Subcutaneous adipose tissue (tissue), 4 donors: ENCODE measurements around the gene TLDC2. TPM values are rescaled to one million over a fixed set of nuclear protein-coding genes. Genes with fewer than 3 reads are reported as not detected.

Source experiments
- CTCF ChIP-seq: fragments of 450-650 bp; IDR thresholded peaks from one replicate; pipeline ENCODE4 v1.5.1; 2016; ENCODE audit warnings: low read depth, mild to moderate bottlenecking, control low read depth, antibody characterized with exemption, moderate library complexity
- total RNA-seq, 4 donors: library from RNA; depleted of rRNA; stranded (reverse); fragments of >200 nt; gene quantifications; one replicate each; pipeline ENCODE4 v1.1.0, GENCODE V29; 2016

Gene TLDC2
- total RNA-seq, 4 donors from 2014 or later = 0.34 to 0.44 TPM; not detected in 2

DNA sequence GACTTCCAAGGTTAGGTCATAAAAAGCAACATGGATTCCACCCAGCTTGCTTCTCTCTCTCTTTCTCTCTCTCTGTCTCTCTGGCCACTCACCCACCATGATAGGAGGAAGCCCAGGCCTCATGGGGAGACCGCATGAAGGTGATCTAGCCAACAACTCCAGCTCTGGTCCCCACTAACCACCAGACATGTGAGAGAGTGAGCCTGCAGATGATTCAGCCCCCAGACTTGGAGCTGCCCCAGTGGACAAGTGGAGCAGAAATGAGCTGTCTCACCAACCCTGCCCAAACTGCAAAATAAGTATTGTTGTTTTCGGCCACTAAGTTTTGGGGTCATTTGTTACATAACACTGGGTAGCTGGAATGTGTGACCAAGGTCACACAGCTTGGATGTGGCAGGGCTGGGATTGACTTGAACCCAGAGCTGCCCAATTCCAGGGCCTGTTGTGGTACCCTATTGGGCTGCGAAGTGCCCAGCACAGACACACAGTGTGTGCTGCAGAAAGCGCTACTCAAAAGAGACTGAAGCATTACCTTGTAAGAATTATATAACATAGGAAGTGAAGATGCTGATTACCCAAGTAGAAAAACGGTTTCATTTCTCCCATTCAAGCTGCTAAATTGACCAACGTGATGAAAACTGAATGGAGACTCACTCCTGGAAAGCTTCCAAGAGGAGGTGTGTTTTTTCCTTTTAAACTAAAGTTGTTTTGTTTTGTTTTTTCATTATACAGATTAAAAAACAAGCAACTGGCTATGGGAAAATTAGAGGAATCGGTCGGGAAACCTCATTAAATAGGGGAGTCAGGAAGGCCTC lies 9.1 kb upstream of the TLDC2 start:
- no peak for TF ChIP-seq CTCF

DNA sequence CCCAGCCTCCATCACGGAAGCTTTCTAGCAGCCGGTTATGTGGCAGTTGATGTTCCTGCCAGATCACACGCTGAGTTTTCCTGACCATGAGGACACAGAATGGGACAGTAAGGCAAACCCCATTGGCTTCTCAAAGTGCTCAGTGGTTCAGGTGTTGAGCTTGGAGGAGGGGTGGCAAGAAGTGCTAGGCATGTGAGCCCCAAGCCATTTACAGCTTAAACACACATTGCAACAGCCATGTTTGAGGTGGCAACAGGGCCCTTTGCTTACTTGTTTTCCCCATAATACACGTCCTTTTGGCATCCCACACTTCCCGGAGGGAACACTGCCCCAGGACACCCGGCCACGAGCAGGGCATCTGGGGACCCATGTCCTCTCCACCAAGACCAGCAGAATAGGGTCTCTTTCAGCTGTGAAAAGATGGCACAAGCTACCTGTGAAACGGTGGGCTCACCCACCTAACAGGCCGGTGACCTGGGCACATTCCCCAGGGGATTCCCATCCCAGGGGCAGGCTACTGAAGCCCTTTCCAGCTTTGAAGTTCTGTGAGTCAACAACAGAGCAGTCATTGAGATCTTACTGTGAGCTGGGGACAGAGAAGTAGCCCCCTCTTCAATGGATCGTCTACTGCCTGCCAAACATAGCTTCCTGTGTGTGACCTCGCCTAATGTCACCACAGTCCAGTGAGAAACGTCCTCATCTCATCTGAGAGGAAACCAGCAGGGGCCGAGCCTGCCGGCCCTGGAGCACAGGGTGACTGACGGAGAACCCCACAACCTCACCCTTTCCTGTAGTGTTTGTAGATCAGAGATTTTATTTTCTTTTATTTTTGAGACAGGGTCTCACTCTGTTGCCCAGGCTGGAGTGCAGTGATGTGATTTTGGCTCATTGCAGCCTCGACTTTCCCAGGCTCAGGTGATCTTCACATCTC lies 4.0 kb upstream of the TLDC2 start:
- no peak for TF ChIP-seq CTCF

GRCh38 chr20:36872852-36873251 lies 3.1 kb upstream of the TLDC2 start:
- TF ChIP-seq CTCF = no peak

DNA sequence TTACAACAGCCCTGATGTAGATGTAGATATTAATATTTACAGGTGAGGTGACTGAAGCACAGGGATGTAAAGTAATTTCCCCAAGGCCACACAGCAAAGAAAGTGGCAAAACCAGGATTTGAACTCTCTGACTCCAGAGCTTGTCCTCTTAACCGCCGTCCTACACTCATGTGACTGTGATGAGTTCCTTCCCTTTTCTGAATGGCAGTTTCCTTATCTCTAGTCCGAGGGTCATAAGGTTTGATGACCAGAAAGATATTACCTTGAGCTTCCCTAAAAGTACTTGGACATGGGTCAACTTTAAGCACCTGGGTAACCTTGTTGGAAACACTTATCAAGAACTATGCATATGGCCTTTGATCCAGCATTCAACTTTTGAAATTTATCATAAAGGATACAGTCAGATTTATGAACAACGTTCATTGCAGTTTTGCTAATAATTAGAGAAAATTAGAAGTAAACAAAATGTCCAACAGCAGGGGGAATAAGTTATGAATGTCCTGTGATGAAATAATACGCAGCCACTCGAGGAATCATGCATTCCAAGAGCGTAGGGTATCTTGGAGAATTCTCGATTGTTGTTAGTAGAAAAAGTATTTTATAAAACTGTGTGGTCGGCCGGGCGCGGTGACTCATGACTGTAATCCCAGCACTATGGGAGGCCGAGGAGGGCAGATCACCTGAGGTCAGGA lies 2.3 kb upstream of the TLDC2 start:
- TF ChIP-seq CTCF = no peak

DNA sequence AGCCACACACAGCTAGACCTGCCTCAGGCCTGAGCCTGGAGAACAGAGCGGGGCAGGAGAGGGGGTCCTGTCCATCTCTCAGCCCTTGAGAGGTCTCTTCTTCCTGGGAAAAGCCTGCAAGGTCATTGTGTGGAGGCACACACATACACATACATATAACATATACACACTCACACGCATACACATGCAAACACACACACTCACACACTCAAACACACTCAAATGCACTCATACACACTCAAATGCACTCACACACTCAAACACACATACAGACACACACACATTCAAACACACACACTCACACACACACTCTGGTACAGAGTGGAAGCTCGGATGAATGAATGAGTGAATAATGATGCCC lies 515 bp downstream of the TLDC2 start:
- TF ChIP-seq CTCF = no peak

DNA sequence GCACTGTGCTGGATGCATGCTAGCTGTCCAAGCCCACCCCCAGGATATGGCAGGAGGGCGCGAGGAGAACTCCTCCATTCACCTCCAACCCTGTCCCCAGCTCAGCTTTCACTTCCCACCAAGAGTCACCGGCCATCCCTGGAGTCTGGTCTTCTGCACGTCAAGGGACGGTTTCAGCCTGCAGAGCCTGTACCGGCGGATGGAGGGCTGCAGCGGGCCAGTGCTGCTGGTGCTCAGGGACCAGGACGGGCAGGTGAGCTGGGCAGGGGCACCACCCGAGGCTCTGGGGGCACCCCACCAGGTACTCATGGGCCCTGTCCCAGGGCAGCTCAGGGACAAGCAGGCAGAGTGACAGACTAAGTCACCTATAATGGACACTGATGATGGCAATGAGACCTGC lies 3.0 kb downstream of the TLDC2 start:
- no peak for TF ChIP-seq CTCF
